Stimulated activated CD4-positive, alpha-beta T cell treated with anti-CD3 and anti-CD28 coated beads, TNF-alpha, amount 100 ng/mL, for 48 hours (primary cell): ENCODE results near the gene PTTG1IP.

ENCODE experiments used
- DNase-seq, 3 donors: peaks; one replicate each; pipeline ENCODE4 v3.0.0-alpha.2; 2020; ENCODE audit warnings: low read depth in 3 of 3

PTTG1IP gene

DNA sequence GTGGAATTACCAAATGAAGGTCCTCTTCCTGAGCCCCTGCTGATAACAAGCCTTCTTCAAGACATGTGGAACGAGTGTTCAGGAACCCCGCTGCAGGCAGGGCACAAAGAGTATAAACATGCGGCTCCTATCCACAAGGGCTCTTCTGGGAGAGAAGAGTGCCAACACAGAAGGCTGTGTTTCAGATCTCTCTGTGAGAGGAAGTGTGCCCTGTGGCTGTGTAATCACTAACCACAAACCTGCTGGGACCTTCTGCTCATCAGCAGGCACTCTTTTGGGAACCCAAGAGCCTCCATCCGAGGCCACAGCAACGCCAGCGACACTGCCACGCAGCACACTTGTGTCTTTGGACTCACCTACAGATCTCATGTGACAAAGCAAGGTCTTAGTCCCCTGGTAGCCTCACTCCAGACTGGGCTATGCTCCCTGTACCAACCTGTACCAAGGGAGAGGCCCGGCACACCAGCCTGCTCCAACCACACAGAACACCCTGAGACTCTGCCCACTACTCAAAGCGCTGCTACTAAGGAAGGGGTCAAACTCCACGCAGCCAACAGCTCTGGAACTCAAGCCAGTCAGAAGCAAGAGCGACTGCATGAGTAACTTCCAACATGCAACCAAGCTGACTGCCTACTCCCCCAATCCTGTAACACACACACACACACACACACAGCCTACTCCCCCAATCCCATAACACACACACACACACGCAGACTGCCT is 7.8 kb downstream of the PTTG1IP start:
- peak in 1 of 3 donors; percentile 23 for DNase-seq

DNA sequence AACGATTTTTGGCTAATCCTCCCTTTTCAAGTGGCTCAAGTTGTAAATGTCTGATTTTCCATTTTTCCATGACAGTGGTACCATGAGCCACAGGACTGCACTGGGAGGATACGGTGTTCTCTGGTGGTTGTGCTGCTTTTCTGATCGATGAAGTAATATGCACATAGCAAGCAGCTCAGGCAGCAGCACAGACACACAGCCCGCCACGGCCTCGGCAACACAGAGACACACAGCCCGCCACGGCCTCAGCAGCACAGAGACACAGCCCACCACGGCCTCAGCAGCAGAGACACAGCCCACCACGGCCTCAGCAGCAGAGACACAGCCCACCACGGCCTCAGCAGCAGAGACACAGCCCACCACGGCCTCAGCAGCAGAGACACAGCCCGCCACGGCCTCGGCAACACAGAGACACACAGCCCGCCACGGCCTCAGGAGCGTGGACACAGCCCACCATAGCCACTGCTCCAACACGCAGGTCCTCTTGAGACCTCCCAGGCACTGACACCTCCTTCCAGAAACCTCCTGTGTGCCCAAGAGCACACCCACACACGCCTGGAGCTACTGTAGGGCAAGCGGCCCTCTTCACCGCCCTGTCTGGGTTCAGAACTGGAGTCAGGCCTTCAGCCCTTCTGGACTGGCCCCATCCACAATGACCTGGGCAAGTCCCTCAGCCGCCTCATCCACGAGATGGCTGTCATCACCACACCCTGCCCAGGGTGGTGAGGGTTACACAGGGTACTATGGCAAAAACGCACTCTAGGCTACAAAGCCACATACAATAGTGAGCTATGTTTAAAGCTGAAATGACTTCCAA is 10.4 kb downstream of the PTTG1IP start:
- no peak for DNase-seq

DNA sequence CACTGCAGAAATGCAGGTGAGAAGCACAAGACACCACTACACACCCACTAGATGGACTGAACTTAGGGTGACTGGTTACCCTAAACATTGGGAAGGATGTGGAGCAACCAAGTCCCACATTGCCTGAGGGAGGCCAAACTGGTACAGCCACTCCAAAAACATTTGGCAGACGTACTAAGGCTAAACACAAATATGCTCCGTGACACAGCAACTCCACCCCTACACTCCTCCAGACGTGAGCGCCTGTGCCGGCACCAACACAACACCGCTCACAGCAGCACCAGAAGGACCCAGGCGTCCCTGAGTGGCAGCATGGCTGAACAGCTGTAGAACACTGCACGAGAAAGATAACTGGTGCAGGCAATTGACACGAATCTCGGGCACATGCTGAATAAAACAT is 14.7 kb downstream of the PTTG1IP start:
- DNase-seq = no peak

DNA sequence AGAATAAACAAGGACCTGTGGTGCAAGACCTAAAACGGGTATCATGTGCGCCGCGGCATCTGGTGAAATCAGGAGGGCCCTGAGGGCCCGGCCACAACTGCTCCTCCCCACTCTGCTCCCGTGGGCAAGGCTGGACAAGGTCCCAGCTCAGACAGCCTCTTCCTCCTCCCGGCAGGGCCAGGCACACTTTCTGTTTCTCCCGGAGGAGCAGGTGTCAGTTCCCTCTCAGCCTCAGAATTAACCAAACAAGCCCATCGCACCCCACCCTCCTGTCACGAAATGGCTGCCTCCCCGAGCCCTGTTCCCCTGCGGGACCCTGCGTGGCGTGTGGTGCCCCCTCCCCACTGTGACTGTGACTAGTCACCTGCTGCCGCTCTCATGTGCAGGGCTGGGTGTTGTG is 15.2 kb downstream of the PTTG1IP start:
- DNase-seq = no peak

DNA sequence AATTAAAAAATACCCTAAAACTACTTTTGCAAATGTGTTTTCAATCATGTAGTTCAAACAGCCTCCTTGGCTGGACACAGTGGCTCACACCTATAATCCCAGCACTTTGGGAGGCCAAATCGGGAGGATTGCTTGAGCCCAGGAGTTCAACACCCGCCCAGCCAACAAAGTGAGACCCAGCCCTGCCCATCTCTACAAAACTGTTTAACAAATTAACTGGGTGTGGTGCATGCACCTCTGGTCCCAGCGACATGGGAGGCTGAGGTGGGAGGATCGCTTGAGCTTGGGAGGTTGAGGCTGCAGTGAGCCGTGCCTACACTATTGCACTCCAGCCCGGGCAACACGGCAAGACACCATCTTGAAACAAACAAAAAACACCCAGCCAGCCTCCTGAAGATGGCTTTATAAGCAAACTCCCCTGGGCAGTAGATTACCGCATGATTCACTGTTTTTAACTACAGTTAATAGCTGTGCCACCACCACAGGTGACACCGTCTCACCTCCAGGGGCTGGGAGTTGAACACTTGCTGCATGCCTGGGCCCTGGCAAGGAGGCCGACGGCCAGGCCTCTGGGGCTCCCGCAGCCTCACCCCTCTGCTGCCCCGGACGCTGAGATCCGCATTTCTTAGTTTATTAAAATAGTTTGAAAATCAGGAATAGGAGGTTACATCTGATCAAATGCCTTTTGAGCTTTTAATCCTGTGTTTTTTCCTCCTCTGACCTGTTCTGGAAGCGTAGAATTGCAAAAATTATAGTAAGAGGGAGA is 16.2 kb downstream of the PTTG1IP start:
- DNase-seq = no peak

DNA sequence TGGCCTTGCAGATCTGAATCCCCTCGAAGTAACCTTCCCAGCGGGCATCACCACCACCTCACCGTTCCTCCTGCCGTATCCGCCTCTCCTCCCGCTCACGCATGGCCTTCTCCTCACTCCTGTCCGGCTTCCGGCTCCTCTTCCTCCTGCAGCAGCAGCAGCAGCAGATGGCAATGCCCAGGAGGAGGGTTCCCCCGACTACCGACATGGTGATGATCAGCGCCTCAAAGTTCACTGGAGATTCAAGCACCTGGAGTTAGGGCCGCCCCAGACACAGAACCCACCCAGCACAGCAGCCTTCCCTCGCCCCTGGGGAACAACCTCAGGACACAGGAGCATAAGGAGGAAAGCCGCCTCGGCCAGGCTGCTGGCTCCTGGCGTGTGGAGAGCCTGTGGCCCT is 17.4 kb downstream of the PTTG1IP start:
- no peak for DNase-seq

DNA sequence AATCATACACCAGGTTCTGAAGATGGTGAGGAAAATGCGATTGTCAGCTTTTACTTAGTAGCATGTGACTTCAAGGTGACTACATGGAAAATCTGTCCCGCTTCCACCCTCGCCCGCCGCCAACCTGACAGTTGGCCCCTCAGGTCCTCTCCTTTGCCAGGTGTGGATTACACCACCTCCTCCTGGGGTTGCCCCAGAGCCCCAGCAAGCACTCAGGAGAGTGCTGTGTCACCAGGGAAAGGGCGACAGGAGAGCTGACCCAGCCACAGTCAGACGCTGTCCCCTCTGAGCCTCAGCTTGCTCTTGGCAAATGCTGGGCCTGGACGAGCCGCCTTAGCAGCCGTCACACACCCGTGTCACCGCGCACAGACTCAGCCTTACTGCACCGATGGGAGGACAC is 17.9 kb downstream of the PTTG1IP start:
- DNase-seq = no peak

DNA sequence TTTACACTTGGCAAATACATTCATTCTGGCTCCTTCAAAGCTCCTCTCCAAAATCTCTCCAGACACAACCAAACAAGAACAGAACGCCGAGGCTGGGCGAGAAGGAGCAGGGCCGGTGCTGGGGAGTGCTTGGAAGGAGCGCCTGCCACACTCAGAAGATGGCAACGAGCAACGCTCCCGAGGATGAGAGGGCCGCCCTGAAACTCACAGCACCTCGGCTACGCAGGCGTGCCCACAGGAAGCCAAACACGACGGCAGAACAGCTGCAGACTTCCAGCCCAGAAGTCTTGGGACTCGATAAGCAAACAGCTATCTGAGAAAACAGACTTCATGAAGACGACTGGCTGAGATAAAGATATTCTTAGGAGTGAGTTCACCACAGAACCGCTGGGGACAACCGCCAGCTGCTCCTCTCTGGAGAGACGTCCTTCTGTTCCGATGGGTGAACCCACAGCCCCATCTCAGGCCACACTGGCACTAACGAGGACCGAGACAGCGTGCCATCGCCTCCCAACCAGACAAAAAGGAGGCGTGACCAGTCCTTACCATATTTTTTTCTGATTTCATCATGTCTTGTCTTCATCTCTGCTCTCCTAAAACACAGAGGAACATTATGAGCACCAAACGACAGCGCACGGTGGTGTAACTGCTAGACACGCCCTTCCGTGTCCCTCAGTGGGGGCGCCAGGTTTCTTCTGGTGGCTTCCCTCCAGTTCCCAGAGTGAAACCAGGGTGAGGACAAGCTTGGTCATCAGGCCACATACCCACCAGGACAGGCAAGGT is 18.6 kb downstream of the PTTG1IP start:
- DNase-seq = no peak

DNA sequence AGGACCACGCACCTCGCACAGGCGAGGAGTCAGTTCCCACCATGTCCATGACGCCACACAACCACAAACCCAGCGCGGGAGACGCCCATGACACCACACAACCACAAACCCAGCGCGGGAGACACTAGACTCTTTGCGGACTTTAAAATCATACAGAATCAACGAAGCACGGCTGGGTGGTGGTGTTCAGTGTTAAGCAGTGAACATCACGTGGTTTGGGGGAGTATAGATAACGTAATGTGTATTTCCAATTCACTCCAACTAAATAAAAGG is 19.2 kb downstream of the PTTG1IP start:
- DNase-seq = no peak

DNA sequence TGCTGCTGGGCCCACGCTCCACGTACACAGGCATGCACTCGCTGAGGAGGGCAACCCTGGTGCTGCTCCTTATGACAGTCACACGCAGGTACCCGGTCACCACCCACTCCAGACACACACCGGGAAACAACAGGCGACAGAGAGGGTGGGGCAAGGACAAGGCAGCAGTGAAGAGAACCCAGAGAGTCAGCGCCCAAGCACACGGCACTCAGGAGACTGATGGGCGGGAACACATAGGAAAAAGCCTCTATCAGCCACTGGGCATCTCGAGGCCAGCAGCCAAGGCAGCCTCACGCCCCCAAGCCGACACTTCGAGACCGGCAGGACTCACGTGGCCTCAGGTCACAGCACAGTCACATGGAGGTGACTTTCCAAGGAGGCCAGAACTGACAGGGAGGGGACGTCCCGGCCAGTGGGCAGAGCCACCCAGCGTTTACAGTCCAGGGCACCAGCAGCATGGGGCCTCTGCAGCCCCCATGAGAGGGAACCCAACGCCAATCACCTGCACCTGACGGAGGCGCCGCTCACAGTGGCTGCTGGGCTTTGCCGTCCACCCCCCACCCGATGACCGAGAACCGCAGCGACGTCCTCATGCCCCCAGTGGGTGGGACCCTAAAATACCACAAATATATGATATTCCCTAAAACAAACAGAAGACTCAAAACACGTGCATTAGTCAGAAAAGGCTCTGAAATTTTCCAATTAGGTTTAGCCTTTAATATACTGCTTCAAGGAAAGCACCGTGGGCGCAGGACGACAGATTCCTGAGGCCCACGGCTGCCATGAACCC is 19.7 kb downstream of the PTTG1IP start:
- DNase-seq = no peak

DNA sequence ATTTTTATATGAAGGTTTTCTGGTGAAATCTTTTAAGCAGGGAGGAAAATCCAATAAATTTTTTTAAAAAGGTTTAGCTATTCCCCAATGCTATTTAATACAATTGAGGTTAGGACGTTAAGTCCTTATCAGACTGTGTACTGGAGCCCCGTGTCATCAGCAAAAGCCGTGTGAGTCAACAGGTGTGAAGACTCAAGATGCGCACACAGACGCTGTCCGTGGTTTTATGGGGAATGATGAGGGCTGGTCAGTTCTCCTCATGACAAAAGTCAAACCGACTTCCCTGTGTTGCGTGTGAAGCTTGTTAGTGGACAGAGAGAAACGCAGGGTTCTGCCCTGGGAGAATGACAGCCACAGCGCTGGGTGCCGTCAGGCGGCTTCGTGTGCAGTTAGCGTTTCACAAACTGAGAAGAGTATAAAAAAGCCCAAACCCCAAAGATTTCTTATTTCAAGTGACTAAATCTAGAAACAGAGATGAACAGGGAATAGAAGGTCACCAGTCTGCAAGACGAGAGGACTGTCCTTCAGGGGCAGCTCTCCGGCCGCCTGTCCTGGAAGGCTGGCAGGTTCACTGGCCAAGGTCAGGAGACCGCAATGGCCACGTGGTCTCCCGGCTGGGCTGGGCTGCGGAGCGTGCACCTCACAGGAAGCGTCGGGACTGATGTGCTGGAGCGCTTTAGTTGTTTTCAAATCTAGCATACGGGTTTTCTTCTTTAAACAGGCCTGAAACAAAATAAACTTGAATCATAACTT is 22.4 kb downstream of the PTTG1IP start:
- no peak for DNase-seq

DNA sequence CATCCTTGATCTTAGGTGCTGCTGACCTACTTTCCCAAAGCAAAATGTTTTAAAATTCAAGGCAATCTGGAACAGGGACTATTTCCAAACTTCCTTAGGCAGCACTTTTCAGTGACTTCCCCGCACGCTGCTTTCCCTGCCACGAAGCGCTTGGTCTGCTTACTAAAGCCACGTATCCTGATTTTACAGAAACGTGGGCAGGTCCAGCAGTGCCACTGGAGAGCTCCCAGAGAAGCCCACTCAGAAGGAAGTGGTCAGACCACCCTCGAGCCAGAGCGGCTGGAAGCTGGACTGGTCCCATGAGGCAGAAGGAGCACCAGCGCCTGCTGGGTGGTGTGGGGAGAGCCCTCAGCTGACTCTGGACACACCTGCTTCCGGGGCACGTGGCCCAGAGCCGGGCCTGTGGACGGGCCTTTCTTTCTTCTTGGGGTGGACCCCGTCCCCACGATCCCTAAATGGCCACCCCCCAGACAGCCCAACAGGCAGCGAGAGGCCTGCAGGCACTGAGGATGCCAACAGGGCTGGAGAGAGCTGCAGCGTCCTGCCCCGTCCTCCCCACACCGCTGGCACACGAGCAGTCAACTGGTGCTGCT is 23.2 kb downstream of the PTTG1IP start:
- DNase-seq = no peak

DNA sequence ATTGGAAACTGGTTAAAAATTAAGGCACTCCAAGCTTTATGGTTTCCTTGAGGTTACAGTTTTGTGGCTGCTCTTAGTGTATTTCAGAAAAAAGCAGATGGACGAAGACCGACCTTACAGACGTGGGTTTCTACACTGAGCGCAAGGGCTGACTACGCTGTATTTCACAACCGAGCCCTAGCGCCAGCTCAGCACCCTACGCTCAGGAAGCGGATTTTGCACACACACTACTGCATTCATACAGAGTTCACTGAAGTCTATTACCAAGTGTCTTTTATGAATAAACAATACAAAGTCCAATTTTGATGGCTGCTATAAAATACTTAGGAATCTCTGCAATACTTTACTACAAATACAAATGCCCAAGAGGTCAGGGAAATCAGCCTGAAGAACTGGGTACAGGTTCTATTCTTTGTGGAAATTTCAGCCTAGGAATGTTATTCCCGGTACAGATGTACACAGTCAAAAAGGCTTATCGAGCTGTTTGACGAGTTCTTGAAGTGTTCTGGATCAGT is 23.8 kb downstream of the PTTG1IP start:
- DNase-seq = no peak

DNA sequence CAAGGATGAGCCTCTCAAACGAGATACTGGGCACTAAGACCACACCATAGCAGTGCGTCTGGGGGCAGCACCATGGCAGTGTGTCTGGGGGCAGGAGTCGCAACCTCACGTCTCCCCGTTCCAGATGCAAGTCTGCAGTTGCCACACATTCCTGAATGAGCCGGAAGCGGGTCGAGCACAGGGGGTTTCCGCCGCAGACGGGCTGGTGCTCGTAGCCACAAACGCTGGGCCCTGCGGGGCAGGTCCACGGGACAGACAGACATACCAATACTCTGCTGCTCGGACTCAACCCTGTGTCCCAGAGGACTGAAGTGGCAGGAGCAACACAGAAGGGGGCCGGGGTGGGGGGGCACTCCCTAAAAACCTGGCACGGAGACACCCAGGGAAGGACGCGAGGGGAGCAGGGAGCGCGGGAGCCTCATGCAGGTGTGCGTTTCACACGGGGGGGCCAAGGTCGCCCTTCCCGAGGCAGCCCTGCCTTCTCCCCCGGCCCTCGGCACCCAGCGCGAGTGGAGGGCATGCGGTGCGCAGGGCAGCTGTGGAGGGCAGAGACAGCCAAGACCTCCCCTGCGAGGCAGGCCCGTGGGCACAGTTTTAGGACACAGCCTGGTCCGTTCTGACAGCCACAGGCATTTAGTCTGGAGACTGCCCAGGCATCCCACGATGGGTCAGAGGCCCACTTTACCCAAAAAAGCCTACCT is 24.5 kb downstream of the PTTG1IP start:
- DNase-seq = no peak

DNA sequence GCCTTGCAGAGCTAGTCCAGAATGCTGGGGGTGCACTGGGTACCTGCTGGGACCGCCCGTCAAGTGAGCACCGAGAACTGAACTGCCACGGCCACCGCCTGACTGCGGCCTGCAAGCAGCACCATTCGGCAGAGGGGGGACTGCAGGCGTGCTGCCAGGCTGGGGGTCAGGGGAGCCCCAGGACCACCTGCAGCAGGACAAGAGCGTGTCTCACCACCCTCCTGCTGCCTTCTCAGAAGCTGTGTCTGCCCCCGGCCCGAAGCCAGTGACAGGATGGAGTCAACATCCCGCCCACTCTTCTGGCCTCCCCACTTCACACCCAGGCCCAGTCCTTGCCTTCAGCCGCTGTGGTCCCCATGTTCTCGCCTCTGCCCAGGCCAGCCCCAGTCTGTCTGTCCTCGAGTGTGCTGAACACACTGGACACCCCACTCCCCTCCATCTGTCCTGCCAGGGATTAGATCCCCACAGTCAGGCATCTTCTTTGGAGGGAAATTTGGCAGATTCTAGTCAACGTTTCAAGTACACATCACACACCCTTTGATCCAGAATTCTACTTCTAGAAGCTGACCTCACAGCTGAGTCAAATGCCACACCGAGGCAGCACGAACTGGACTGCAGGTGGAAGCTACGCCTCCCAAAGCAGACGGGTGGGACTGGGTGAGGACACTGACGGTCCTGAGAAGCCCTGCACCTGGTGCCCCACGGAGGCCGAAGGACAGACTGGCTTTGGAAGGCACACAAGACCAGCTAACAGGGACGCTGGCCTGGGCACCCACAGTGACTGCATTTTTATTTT is 26.0 kb downstream of the PTTG1IP start:
- no peak for DNase-seq

DNA sequence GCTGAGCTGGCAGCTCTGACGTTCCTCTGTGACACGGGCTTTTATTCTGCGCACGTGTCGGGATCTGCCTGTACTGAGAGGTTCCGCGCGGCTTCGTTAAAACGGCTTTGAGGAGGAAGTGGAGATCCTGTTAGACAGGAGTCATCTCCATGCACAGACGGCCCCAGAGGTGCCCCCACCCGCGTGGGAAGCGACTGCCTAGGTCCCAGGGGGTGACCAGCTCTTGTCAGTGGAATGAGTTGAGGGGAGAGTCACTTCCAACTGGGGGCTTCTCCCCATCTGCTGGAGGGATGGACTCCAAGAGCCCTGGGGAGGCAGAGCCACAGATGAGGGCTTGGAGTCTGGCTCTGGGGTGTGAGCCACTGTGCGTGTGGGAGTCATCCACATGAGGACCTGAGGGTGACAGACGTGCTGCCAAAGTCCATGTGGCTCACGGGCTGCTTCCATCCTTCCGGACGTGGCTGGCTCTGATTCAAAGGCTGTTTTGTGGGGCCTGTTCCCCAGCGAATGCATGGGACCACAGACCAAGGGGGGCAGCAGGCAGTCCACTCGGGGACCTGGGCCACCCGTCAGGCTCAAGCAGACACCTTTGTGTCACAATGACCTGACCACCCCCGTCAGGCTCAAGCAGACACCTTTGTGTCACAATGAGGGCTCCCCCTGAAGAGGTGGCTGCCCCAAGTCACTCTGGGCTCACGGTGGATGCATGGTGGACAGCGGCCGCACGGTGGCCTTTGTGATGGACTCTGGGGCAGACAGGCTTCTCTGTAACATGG is 26.8 kb downstream of the PTTG1IP start:
- no peak for DNase-seq

DNA sequence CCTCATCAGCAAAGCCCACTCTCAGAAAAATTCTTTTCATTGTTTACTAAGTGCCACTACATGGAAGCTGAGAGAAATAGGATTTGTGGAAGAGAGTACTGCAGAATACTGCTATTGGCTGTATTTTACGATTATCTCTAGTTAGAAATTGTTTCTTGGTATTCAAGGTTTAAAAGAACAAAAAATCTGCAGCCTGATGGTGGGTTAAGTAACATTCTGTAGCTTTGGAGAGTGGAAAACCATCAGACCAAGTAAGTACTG is 27.3 kb downstream of the PTTG1IP start:
- no peak for DNase-seq
